Testis (tissue), 3 donors: ENCODE data around the gene FRMD3. TPM values are rescaled to one million over a fixed set of nuclear protein-coding genes. Genes with fewer than 3 reads are reported as not detected.

Experiments
- DNase-seq: peaks from one replicate; pipeline ENCODE4 v3.0.0-alpha.2; 2019
- H3K27ac ChIP-seq, 2 donors: fragments of 200-600 bp; sonication (generic); one replicate each; pipeline ENCODE4 v1.5.1; 2019
- H3K27me3 ChIP-seq: fragments of 200-600 bp; sonication (generic); one replicate; pipeline ENCODE4 v1.5.1; 2019
- H3K36me3 ChIP-seq: fragments of 200-600 bp; sonication (generic); one replicate; pipeline ENCODE4 v1.5.1; 2017; ENCODE audit warnings: low read depth; ENCODE audit errors: missing control alignments
- H3K4me1 ChIP-seq: fragments of 200-600 bp; sonication (generic); one replicate; pipeline ENCODE4 v1.5.1; 2019
- H3K4me3 ChIP-seq, 2 donors: fragments of 200-600 bp; sonication (generic); one replicate each; pipeline ENCODE4 v1.5.1; 2017 to 2019
- H3K9me3 ChIP-seq: fragments of 200-600 bp; sonication (generic); one replicate; pipeline ENCODE4 v1.5.1; 2017
- CTCF ChIP-seq, 3 experiments: fragments of 450-650 bp in 2 of 3; fragments of 200-600 bp in 1 of 3; sonication (generic) in 1 of 3; IDR thresholded peaks; one replicate each; pipeline ENCODE4 v1.5.1; 2016 to 2019; ENCODE audit warnings: antibody characterized with exemption in 3 of 3, mild to moderate bottlenecking in 2 of 3, moderate library complexity in 1 of 3
- POLR2A ChIP-seq: fragments of 450-650 bp; IDR thresholded peaks from one replicate; pipeline ENCODE4 v1.6.1; 2017; ENCODE audit warnings: antibody characterized with exemption, mild to moderate bottlenecking, moderate library complexity
- WGBS, 2 donors: methylation state at CpG; one replicate each; pipeline ENCODE4 v1.1.5; 2018; 5-methylcytosine and 5-hydroxymethylcytosine counted together
- intact Hi-C: fragments of 100-400 bp; cut with DNase I; formaldehyde crosslinking; loops from one replicate; pipeline ENCODE4 v1.15.1; 2023; ENCODE audit warnings: low total_unique reads
- polyA plus RNA-seq: library from polyadenylated mRNA; stranded (reverse); fragments of 350-450 nt; fragmentation: Illumina TruSeq; extraction: RNeasy Lipid Tissue Mini Kit (QIAGEN cat#74804); gene quantifications from one replicate; pipeline ENCODE4 v1.2.3, GENCODE V29; 2014; ENCODE audit warnings: low read depth, low replicate concordance; ENCODE audit not compliant: insufficient read depth
- total RNA-seq, 2 donors: library from RNA; depleted of rRNA; stranded (reverse); fragments of >200 nt; gene quantifications; one replicate each; pipeline ENCODE4 v1.2.3, GENCODE V29; 2016

Gene FRMD3
- total and polyA plus RNA-seq, 3 donors from 2014 or later = 5.5 to 16.2 (median 12.5) TPM

GRCh38 chr9:83466351-83466750 is 71.8 kb downstream of the FRMD3 start:
- no peak for TF ChIP-seq POLR2A
- no peak for TF ChIP-seq CTCF (IDR thresholded peaks at IDR 0.05)
- H3K27ac ChIP-seq = no peak overlapping the region
- H3K36me3 ChIP-seq = no peaks in the 10 kb centered on the region
- no peaks in the 10 kb centered on the region for H3K4me1 ChIP-seq
- no peaks in the 10 kb centered on the region for H3K9me3 ChIP-seq
- H3K27me3 ChIP-seq = no peaks in the 10 kb centered on the region
- no peak overlapping the region for H3K4me3 ChIP-seq
- intact Hi-C loops = no loop called here
- 89 to 91% methylated on average over 6 of the region's 6 CpGs for WGBS, 2 donors
- DNase-seq = no peak

GRCh38 chr9:83459830-83460229 is 78.4 kb downstream of the FRMD3 start:
- Histone ChIP-seq H3K4me3 (no peak overlapping the region), H3K9me3 (no peaks in the 10 kb centered on the region), H3K36me3 (no peaks in the 10 kb centered on the region), H3K4me1 (no peaks in the 10 kb centered on the region), H3K27me3 (no peaks in the 10 kb centered on the region), H3K27ac (no peak overlapping the region)
- intact Hi-C loops = no loop called here
- no peak for TF ChIP-seq POLR2A
- no peak for TF ChIP-seq CTCF (IDR thresholded peaks at IDR 0.05)
- 80 to 93% methylated on average over 4 of the region's 4 CpGs for WGBS, 2 donors
- DNase-seq = no peak

- intact Hi-C loops = no loop called here
- Histone ChIP-seq H3K4me3 (no peak overlapping the region), H3K4me1 (no peaks in the 10 kb centered on the region), H3K27me3 (no peaks in the 10 kb centered on the region), H3K9me3 (no peaks in the 10 kb centered on the region), H3K36me3 (no peaks in the 10 kb centered on the region), H3K27ac (no peak overlapping the region)
- 93 to 96% methylated on average over 2 of the region's 2 CpGs for WGBS, 2 donors
- DNase-seq = no peak
- TF ChIP-seq CTCF (IDR thresholded peaks at IDR 0.05) (no peak), POLR2A (no peak)
Measured at GRCh38 chr9:83458530-83458929, 79.7 kb downstream of the FRMD3 start.

- H3K27me3 ChIP-seq = no peaks in the 10 kb centered on the region
- H3K9me3 ChIP-seq = no peaks in the 10 kb centered on the region
- no peak overlapping the region for H3K27ac ChIP-seq
- no peaks in the 10 kb centered on the region for H3K36me3 ChIP-seq
- WGBS, 2 donors = 92 to 95% methylated on average over 3 of the region's 3 CpGs
- no peak overlapping the region for H3K4me3 ChIP-seq
- H3K4me1 ChIP-seq = no peaks in the 10 kb centered on the region
- no peak for TF ChIP-seq POLR2A
- no peak for TF ChIP-seq CTCF (IDR thresholded peaks at IDR 0.05)
- intact Hi-C loops = no loop called here
- DNase-seq = no peak
Measured at GRCh38 chr9:83457005-83457404, 81.2 kb downstream of the FRMD3 start.

- 89 to 92% methylated on average over 2 of the region's 2 CpGs for WGBS, 2 donors
- intact Hi-C loops = no loop called here
- Histone ChIP-seq H3K4me1 (no peaks in the 10 kb centered on the region), H3K9me3 (no peaks in the 10 kb centered on the region), H3K4me3 (no peak overlapping the region), H3K27ac (no peak overlapping the region), H3K27me3 (no peaks in the 10 kb centered on the region), H3K36me3 (no peaks in the 10 kb centered on the region)
- no peak for TF ChIP-seq CTCF (IDR thresholded peaks at IDR 0.05)
- no peak for TF ChIP-seq POLR2A
- DNase-seq = no peak
Measured at GRCh38 chr9:83456226-83456625, 82.0 kb downstream of the FRMD3 start.
